Measurements from ENCODE around the gene OGFOD3.
"Not testable (repeated sequence)": the region's sequence is repeated elsewhere in the genome, so short reads cannot be mapped to it uniquely, and the experiment has no call there.

The OGFOD3 gene

DNA sequence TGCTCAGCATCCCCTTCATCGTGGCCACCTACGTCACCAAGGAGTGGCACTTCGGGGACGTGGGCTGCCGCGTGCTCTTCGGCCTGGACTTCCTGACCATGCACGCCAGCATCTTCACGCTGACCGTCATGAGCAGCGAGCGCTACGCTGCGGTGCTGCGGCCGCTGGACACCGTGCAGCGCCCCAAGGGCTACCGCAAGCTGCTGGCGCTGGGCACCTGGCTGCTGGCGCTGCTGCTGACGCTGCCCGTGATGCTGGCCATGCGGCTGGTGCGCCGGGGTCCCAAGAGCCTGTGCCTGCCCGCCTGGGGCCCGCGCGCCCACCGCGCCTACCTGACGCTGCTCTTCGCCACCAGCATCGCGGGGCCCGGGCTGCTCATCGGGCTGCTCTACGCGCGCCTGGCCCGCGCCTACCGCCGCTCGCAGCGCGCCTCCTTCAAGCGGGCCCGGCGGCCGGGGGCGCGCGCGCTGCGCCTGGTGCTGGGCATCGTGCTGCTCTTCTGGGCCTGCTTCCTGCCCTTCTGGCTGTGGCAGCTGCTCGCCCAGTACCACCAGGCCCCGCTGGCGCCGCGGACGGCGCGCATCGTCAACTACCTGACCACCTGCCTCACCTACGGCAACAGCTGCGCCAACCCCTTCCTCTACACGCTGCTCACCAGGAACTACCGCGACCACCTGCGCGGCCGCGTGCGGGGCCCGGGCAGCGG lies 43.6 kb downstream of the OGFOD3 start:
- no peak for DNase-seq (ENCODE audit: low read depth, low spot score)

DNA sequence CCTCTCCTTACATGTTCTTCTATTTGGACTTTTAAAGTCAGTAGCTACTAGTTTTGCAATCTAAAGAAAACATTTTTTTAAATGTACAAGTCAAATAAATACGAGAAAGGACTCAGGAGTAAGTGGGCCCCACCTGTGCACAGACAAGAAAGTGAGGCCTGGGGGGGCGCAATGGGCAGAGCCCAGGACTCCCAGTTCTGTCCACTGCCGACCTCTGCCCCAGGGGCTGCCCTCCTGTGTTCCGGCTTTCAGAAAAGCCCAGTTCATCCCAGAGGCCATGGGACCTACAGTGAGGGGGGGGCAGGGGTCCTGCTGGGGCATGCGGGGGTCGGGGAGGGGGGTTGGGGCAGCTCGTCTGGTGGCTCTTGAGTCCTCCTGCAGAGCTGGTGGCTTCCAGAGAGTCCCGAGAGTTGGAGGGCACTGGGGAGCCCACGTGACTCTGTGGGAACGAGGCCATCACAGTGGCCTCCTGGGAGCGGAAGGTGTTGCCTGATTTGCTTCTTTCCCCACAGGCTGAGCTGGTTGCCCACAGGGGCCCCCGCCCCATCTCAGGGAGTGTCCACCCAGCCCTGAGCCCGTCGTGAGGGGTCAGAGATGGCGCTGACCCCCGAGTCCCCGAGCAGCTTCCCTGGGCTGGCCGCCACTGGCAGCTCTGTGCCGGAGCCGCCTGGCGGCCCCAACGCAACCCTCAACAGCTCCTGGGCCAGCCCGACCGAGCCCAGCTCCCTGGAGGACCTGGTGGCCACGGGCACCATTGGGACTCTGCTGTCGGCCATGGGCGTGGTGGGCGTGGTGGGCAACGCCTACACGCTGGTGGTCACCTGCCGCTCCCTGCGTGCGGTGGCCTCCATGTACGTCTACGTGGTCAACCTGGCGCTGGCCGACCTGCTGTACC lies 44.4 kb downstream of the OGFOD3 start:
- DNase-seq (ENCODE audit: low read depth, low spot score): no peak

- not testable (repeated sequence) for DNase-seq (ENCODE audit: low read depth, low spot score)
Measured at GRCh38 chr17:82373072-82373452, 45.3 kb downstream of the OGFOD3 start.

GRCh38 chr17:82372249-82373071 lies 45.9 kb downstream of the OGFOD3 start:
- no peak for DNase-seq (ENCODE audit: low read depth, low spot score)

GRCh38 chr17:82371333-82372248 lies 46.8 kb downstream of the OGFOD3 start, which contains the start of gene UTS2R:
Gene UTS2R, plus strand, starts transcription at chr17:82371765. Its CDS starts 2,560 bp downstream, at chr17:82374325.
- no peak for DNase-seq (ENCODE audit: low read depth, low spot score)

DNA sequence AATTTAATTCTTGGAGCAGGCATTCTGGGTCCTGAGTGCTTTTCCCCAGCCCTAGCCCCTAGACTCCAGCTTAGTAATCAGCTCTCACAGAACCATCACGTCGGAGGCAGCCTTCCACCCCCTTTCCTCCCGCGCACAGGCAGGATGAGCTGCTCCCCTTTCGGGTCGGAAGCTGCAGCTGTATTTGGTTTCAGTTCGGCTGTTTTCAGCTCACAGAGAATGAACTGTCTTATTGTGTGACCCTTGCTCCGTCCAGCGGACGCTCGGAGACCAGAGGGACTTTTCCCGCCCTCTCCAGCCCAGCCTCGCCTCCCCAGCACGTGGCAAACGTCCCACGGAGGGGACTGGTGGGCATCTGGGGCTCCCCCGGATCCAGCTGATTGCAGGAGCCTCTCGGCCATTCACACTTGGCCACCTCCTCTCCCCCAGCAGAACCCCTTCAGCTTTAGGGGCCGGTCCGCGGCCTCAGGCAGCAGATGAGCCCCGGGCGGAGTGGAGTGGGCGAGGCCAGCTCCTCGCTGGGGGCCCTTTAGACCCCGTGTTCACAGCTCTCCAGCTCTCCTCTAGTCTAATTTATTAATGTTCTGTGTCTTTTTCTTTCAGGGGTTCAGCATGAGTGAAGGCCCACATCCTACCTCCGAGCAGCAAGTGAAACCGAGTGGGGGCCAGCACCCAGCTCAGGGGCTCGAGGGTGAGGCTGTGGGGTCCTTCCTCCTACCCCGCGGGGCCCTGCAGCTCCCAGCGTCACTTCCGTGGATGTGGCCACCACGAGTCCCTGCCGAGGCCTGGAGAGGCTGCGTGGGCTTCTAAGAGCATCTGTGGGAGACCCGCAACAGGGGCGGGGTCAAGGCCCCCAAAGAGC lies 47.7 kb downstream of the OGFOD3 start:
- DNase-seq (ENCODE audit: low read depth, low spot score): no peak

- no peak for DNase-seq (ENCODE audit: low read depth, low spot score)
Measured at GRCh38 chr17:82369211-82369610, 49.2 kb downstream of the OGFOD3 start.

DNA sequence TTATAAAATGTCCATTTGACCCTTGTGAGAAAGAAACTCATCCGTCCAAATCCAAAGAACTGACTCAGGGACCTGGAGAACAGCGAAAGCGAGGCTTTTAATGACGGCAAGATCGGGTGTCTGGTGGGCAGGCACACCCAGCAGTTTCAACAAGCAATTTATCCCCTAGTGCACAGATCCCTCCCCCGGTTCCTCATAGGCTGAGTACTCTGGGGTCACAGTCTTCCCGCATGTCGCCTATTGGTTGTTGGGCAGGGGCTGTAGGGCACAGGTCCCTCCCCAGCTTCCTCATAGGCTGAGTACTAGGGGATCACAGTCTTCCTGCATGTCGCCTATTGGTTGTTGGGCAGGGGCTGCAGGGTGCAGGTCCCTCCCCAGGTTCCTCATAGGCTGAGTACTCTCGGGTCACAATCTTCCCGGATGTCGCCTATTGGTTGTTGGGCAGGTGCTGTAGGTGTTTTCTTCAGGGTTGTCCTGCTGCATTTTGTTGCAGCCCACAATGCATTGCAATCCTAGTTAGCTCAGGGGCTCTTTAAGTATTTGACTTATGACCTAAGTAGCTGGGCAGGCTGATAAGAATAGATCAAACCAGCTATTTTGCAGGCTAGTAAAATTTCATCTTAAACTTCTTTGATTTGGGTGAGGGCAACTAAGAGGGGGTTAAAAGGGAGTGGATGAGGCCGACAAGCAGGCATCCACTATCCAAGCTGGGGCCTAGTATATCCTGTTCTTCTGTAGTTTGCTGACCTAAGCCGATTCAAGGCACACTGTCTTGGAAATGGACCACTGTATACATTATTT lies 50.5 kb downstream of the OGFOD3 start:
- no peak for DNase-seq (ENCODE audit: low read depth, low spot score)

DNA sequence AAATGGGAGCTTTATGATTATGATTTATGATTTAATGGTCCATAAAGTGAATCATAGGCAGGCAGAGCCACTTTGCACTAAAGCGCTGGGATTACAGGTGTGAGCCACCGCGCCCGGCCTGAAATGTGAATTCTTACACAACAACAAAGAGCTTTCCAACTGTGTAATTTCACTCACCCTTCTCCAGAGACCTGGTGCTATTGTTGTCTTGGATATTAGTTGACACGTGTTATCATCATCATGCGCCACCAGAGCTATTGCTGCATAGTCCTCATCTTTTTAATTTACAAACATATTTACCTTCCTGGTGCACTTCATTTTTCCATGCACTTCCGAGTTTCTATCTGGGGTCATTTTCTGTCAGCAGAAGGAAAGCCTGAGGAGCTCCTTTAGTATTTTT lies 51.6 kb downstream of the OGFOD3 start:
- DNase-seq (ENCODE audit: low read depth, low spot score): no peak

DNA sequence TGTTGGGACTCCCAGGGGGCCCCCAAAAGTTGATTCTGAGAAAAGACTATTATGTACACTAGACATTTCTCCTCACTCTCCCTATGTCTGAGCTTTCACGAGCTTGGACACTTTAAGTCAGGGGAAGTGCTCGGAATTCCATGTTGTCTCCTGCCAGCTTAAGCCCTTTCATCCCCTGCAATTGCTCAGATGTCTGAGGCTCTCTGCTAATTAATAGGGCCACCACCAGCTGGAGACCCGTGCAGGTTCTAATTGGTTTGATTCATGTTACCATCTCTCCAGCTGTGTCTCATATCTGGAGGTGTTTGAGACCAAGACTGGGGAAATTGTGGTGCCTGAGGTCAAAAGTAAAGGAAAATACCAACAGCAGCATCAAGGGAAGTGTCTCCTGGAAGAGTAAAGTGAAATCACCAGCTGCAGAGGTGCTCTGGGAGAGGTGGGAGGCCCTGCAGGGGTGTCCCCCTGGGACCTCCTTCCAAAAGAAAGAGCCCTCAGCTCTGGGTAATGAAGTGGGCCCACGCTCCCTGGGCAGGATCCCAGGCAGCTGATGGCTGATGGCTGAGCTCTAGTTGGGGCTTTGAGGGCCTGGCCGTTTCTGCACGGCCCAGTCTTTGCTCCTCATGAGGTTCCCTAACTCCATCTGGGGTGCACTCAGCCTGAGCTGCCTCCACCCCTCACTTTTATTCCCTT lies 52.6 kb downstream of the OGFOD3 start:
- DNase-seq (ENCODE audit: low read depth, low spot score): no peak

GRCh38 chr17:82361885-82362633 lies 56.3 kb downstream of the OGFOD3 start:
- DNase-seq (ENCODE audit: low read depth, low spot score): no peak

DNA sequence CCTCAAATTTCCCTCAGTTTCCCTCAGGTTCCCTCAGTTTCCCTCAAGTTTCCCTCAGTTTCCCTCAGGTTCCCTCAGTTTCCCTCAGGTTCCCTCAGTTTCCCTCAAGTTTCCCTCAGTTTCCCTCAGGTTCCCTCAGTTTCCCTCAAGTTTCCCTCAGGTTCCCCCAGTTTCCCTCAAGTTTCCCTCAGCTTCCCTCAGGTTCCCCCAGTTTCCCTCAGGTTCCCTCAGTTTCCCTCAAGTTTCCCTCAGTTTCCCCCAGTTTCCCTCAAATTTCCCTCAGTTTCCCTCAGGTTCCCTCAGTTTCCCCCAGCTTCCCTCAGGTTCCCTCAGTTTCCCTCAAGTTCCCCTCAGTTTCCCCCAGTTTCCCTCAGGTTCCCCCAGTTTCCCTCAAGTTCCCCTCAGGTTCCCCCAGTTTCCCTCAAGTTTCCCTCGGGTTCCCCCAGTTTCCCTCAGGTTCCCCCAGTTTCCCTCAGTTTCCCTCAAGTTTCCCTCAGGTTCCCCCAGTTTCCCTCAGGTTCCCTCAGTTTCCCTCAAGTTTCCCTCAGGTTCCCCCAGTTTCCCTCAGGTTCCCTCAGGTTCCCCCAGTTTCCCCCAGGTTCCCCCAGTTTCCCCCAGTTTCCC lies 58.8 kb downstream of the OGFOD3 start:
- DNase-seq (ENCODE audit: low read depth, low spot score): not testable (repeated sequence)

GRCh38 chr17:82358465-82359350 lies 59.7 kb downstream of the OGFOD3 start, which contains the start of gene TEX19:
Gene TEX19, plus strand, starts transcription at chr17:82359247. Its CDS starts 2,904 bp downstream, at chr17:82362151.
- DNase-seq (ENCODE audit: low read depth, low spot score): no peak

DNA sequence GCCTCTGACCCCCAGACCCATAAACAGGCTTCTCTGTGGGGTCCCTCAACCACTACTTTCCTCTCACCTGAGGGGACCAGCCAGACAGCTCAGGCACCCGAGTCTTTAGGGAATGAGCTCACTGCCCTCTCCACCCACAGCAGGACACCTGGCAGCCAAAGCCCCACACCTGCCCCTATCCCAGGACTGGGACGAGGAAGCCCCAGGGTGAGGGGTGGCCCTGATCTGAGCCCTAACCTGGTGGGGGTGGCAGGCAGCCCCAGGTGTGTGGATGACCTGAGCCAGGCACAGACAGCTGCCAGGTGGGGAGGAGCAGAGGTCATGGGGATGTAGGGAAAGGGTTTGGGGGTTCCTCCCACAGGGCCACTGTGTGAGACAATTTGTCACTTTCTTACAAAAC lies 61.0 kb downstream of the OGFOD3 start:
- no peak for DNase-seq (ENCODE audit: low read depth, low spot score)

- DNase-seq (ENCODE audit: low read depth, low spot score): no peak
Measured at GRCh38 chr17:82356845-82357355, 61.5 kb downstream of the OGFOD3 start.

Data from activated naive CD8-positive, alpha-beta T cell treated with anti-CD3 and anti-CD28 coated beads, Interleukin-2, amount 50 U/mL, for 16 hours (primary cell).